ENCODE measurements around the gene PXDN.

Gene PXDN

DNA sequence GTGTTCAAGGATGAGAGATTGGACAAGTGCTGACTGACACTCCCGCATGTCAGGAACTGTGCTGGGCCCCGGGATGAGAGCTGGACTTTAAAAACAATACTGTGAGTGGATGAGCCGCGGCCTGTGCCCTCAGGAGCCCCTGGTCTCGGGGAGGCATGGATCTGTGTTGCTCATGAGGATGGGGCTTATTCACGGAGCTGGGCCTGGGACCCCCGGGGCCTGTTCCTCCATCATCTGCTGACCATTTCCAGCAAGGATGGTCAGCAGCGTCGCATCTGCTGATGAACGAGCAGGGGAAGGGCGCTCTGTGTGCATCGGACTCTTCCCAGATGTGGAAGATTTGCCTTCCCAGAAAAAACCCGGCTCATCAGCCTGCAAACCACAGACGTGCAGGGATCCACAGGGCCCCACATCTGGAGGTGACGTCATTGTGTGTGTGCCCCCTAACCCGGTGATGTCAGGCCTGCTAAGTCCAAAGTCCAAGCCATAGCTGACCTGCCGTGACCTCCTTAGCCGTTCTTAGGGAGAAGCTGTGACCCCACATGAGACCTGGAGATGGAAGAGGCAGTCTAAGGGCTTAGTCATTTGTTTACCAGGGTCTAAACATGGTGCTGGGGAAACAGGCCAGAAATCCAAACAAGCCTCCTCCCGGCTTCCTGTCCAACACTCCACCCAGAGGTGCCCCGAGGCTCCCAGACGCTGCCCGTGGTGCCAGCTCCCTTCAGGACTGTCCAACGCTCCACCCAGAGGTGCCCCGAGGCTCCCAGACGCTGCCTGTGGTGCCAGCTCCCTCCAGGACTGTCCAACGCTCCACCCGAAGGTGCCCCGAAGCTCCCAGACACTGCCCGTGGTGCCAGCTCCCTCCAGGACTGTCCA is 143.9 kb downstream of the PXDN start:
- no peak for ATAC-seq
- no peak for TF ChIP-seq GLIS3 (CRISPR knock-in tag; IDR thresholded peaks at IDR 0.05)
- TF ChIP-seq TCF4 (CRISPR knock-in tag; IDR thresholded peaks at IDR 0.05; ENCODE audit: borderline replicate concordance): no peak
- TF ChIP-seq ESRRG (CRISPR knock-in tag; IDR thresholded peaks at IDR 0.05): no peak
- TF ChIP-seq ISL1 (CRISPR knock-in tag; IDR thresholded peaks at IDR 0.05): no peak
- no peak for TF ChIP-seq CSDC2 (CRISPR knock-in tag; IDR thresholded peaks at IDR 0.05)
- TF ChIP-seq OSR1 (CRISPR knock-in tag; IDR thresholded peaks at IDR 0.05): no peak
- no peak for TF ChIP-seq ZNF8 (CRISPR knock-in tag; IDR thresholded peaks at IDR 0.05)
- TF ChIP-seq RARB (CRISPR knock-in tag; IDR thresholded peaks at IDR 0.05): no peak
- TF ChIP-seq PATZ1 (CRISPR knock-in tag; IDR thresholded peaks at IDR 0.05; ENCODE audit: borderline replicate concordance): no peak

GRCh38 chr2:1599301-1600085 is 144.8 kb downstream of the PXDN start:
- no peak for ATAC-seq
- no peak for TF ChIP-seq ZFP30 (CRISPR knock-in tag; IDR thresholded peaks at IDR 0.05)
- no peak for TF ChIP-seq PPARA (CRISPR knock-in tag; IDR thresholded peaks at IDR 0.05; ENCODE audit: borderline replicate concordance)
- no peak for TF ChIP-seq SNAI2 (CRISPR knock-in tag; IDR thresholded peaks at IDR 0.05)
- TF ChIP-seq BACH2 (CRISPR knock-in tag; IDR thresholded peaks at IDR 0.05; ENCODE audit: borderline replicate concordance): no peak
- TF ChIP-seq ZFP3 (CRISPR knock-in tag; IDR thresholded peaks at IDR 0.05): no peak
- TF ChIP-seq OSR1 (CRISPR knock-in tag; IDR thresholded peaks at IDR 0.05): no peak
- TF ChIP-seq RARB (CRISPR knock-in tag; IDR thresholded peaks at IDR 0.05): no peak
- TF ChIP-seq, protein P1, sequence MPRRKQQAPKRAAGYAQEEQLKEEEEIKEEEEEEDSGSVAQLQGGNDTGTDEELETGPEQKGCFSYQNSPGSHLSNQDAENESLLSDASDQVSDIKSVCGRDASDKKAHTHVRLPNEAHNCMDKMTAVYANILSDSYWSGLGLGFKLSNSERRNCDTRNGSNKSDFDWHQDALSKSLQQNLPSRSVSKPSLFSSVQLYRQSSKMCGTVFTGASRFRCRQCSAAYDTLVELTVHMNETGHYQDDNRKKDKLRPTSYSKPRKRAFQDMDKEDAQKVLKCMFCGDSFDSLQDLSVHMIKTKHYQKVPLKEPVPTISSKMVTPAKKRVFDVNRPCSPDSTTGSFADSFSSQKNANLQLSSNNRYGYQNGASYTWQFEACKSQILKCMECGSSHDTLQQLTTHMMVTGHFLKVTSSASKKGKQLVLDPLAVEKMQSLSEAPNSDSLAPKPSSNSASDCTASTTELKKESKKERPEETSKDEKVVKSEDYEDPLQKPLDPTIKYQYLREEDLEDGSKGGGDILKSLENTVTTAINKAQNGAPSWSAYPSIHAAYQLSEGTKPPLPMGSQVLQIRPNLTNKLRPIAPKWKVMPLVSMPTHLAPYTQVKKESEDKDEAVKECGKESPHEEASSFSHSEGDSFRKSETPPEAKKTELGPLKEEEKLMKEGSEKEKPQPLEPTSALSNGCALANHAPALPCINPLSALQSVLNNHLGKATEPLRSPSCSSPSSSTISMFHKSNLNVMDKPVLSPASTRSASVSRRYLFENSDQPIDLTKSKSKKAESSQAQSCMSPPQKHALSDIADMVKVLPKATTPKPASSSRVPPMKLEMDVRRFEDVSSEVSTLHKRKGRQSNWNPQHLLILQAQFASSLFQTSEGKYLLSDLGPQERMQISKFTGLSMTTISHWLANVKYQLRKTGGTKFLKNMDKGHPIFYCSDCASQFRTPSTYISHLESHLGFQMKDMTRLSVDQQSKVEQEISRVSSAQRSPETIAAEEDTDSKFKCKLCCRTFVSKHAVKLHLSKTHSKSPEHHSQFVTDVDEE (CRISPR knock-in tag; IDR thresholded peaks at IDR 0.05): no peak
- TF ChIP-seq ARNTL (CRISPR knock-in tag; IDR thresholded peaks at IDR 0.05; ENCODE audit: borderline replicate concordance, low read depth): no peak
- TF ChIP-seq ISL1 (CRISPR knock-in tag; IDR thresholded peaks at IDR 0.05): no peak
- no peak for TF ChIP-seq CREB5 (CRISPR knock-in tag; IDR thresholded peaks at IDR 0.05; ENCODE audit: low read depth)
- TF ChIP-seq GLIS3 (CRISPR knock-in tag; IDR thresholded peaks at IDR 0.05): no peak
- no peak for TF ChIP-seq ZNF565 (CRISPR knock-in tag; conservative IDR thresholded peaks at IDR 0.05; ENCODE audit: low read depth)
- TF ChIP-seq TCF4 (CRISPR knock-in tag; IDR thresholded peaks at IDR 0.05; ENCODE audit: borderline replicate concordance): no peak

GRCh38 chr2:1598800-1599199 is 145.5 kb downstream of the PXDN start:
- ATAC-seq: no peak
- no peak for TF ChIP-seq ARNTL (CRISPR knock-in tag; IDR thresholded peaks at IDR 0.05; ENCODE audit: borderline replicate concordance, low read depth)
- no peak for TF ChIP-seq PPARA (CRISPR knock-in tag; IDR thresholded peaks at IDR 0.05; ENCODE audit: borderline replicate concordance)
- no peak for TF ChIP-seq ZFP30 (CRISPR knock-in tag; IDR thresholded peaks at IDR 0.05)
- TF ChIP-seq CREB5 (CRISPR knock-in tag; IDR thresholded peaks at IDR 0.05; ENCODE audit: low read depth): no peak
- no peak for TF ChIP-seq ZFP3 (CRISPR knock-in tag; IDR thresholded peaks at IDR 0.05)
- TF ChIP-seq GLIS3 (CRISPR knock-in tag; IDR thresholded peaks at IDR 0.05): no peak
- no peak for TF ChIP-seq ZNF70 (CRISPR knock-in tag; IDR thresholded peaks at IDR 0.05)
- no peak for TF ChIP-seq TOX (CRISPR knock-in tag; IDR thresholded peaks at IDR 0.05; ENCODE audit: borderline replicate concordance)
- TF ChIP-seq, protein P1 (CRISPR knock-in tag; IDR thresholded peaks at IDR 0.05): no peak
- TF ChIP-seq ZC3H10 (CRISPR knock-in tag; IDR thresholded peaks at IDR 0.05): no peak
- TF ChIP-seq OSR1 (CRISPR knock-in tag; IDR thresholded peaks at IDR 0.05): no peak
- TF ChIP-seq PATZ1 (CRISPR knock-in tag; IDR thresholded peaks at IDR 0.05; ENCODE audit: borderline replicate concordance): no peak
